Upper lobe of left lung (tissue), 6 donors: ENCODE data around the gene NPHP4. TPM values are rescaled to one million over a fixed set of nuclear protein-coding genes. Genes with fewer than 3 reads are reported as not detected.

Experiments used
- ATAC-seq, 2 donors: fragments of 200-7000 bp; cut with Tn5 transposase; one replicate each; pipeline ENCODE4 v1.9.1; 2022; ENCODE audit warnings: mild to moderate bottlenecking in 2 of 2, moderate library complexity in 2 of 2; ENCODE audit not compliant: low FRiP score in 2 of 2
- DNase-seq, 2 donors: peaks; one replicate each; pipeline ENCODE4 v3.0.0-alpha.2; 2019 to 2020
- H3K27ac ChIP-seq, 4 donors: fragments of 200-600 bp; sonication (generic); one replicate each; pipeline ENCODE4 v1.5.1; 2016 to 2019
- H3K27me3 ChIP-seq, 4 donors: fragments of 200-600 bp; sonication (generic); one replicate each; pipeline ENCODE4 v1.5.1; 2017 to 2019
- H3K36me3 ChIP-seq, 4 donors: fragments of 200-600 bp; sonication (generic); one replicate each; pipeline ENCODE4 v1.5.1; 2016 to 2019
- H3K4me1 ChIP-seq, 4 donors: fragments of 200-600 bp; sonication (generic); one replicate each; pipeline ENCODE4 v1.5.1; 2018 to 2019
- H3K4me3 ChIP-seq, 4 donors: fragments of 200-600 bp; sonication (generic); one replicate each; pipeline ENCODE4 v1.5.1; 2017 to 2019; ENCODE audit warnings: mild to moderate bottlenecking in 2 of 4, moderate library complexity in 1 of 4
- H3K9me3 ChIP-seq, 4 donors: fragments of 200-600 bp; sonication (generic); one replicate each; pipeline ENCODE4 v1.5.1; 2018 to 2019
- CTCF ChIP-seq, 6 experiments: fragments of 450-650 bp in 4 of 6; fragments of 200-600 bp in 2 of 6; sonication (generic) in 2 of 6; IDR thresholded peaks; one replicate each; pipeline ENCODE4 v1.5.1; 2016 to 2019; ENCODE audit warnings: antibody characterized with exemption in 6 of 6
- EP300 ChIP-seq, 4 donors: sonication (generic); formaldehyde crosslinking; IDR thresholded peaks; one replicate each; pipeline ENCODE4 v1.5.1; 2017; ENCODE audit warnings: antibody characterized with exemption in 4 of 4, control low read depth in 2 of 4
- POLR2A ChIP-seq, 4 donors: fragments of 450-650 bp; IDR thresholded peaks; one replicate each; pipeline ENCODE4 v1.5.1; 2016 to 2017; ENCODE audit warnings: antibody characterized with exemption in 4 of 4, mild to moderate bottlenecking in 2 of 4
- POLR2AphosphoS5 ChIP-seq, 2 donors: sonication (generic); formaldehyde crosslinking; IDR thresholded peaks; one replicate each; pipeline ENCODE4 v1.5.1; 2017; ENCODE audit warnings: antibody characterized with exemption in 2 of 2
- WGBS, 2 donors: methylation state at CpG; one replicate each; pipeline ENCODE4 v1.1.5; 2017 to 2018; 5-methylcytosine and 5-hydroxymethylcytosine counted together
- total RNA-seq, 6 donors: library from RNA; depleted of rRNA in 4 of 6; stranded (reverse); fragments of >200 nt in 4 of 6; gene quantifications; one replicate each; pipeline versions ENCODE4 v1.1.0 to v1.2.1, GENCODE V29; 2016 to 2021
- donor health status: DM: no; HTN: no; CAD: no; lungs with moderate emphysema.
- donor health status: DM: no; HTN: yes; CAD: no; lungs with severe emphysema.

The NPHP4 gene
- total RNA-seq, 6 donors from 2014 or later: 13.5 to 45.1 (median 19.9) TPM

- Histone ChIP-seq H3K9me3 (no peaks in the 10 kb centered on the region), H3K4me1 (no peaks in the 10 kb centered on the region), H3K4me3 (no peak overlapping the region), H3K36me3 (peaks cover 0 to 80% (median 27%) of the 10 kb centered on the region in 4 donors), H3K27ac (no peak overlapping the region), H3K27me3 (no peaks in the 10 kb centered on the region)
- 96 to 97% methylated on average over 7 to 10 of the region's 10 CpGs for WGBS, 2 donors
- ATAC-seq (no peak), DNase-seq (no peak)
- no peak for TF ChIP-seq POLR2A (IDR thresholded peaks at IDR 0.05)
- no peak for TF ChIP-seq POLR2AphosphoS5 (IDR thresholded peaks at IDR 0.05)
- no peak for TF ChIP-seq EP300 (IDR thresholded peaks at IDR 0.05)
- no peak for TF ChIP-seq CTCF (IDR thresholded peaks at IDR 0.05)
Observed at GRCh38 chr1:5956022-5956830, 36.0 kb downstream of the NPHP4 start.

- Histone ChIP-seq H3K27ac (no peak overlapping the region), H3K4me3 (no peak overlapping the region), H3K27me3 (no peaks in the 10 kb centered on the region), H3K9me3 (no peaks in the 10 kb centered on the region), H3K36me3 (peaks cover 0 to 80% (median 24%) of the 10 kb centered on the region in 4 donors), H3K4me1 (no peaks in the 10 kb centered on the region)
- 90 to 94% methylated on average over 10 of the region's 10 CpGs for WGBS, 2 donors
- TF ChIP-seq POLR2A (IDR thresholded peaks at IDR 0.05) (no peak), POLR2AphosphoS5 (IDR thresholded peaks at IDR 0.05) (no peak), EP300 (IDR thresholded peaks at IDR 0.05) (no peak), CTCF (IDR thresholded peaks at IDR 0.05) (no peak)
- ATAC-seq: no peak
- DNase-seq: no peak
Observed at GRCh38 chr1:5955479-5955977, 36.7 kb downstream of the NPHP4 start.

- no peak for TF ChIP-seq EP300 (IDR thresholded peaks at IDR 0.05)
- no peak for TF ChIP-seq POLR2A (IDR thresholded peaks at IDR 0.05)
- TF ChIP-seq POLR2AphosphoS5 (IDR thresholded peaks at IDR 0.05): no peak
- no peak for TF ChIP-seq CTCF (IDR thresholded peaks at IDR 0.05)
- Histone ChIP-seq H3K4me1 (no peaks in the 10 kb centered on the region), H3K4me3 (no peak overlapping the region), H3K27ac (no peak overlapping the region), H3K27me3 (no peaks in the 10 kb centered on the region), H3K9me3 (no peaks in the 10 kb centered on the region), H3K36me3 (peaks cover 0 to 76% (median 20%) of the 10 kb centered on the region in 4 donors)
- ATAC-seq (no peak), DNase-seq (no peak)
- WGBS, 2 donors: 80 to 82% methylated on average over 5 of the region's 5 CpGs
Observed at GRCh38 chr1:5954964-5955363, 37.3 kb downstream of the NPHP4 start.

GRCh38 chr1:5953386-5953785 is 38.8 kb downstream of the NPHP4 start:
- H3K27ac ChIP-seq: no peak overlapping the region
- H3K36me3 ChIP-seq: peaks cover 0 to 63% (median 14%) of the 10 kb centered on the region in 4 donors
- H3K9me3 ChIP-seq: no peaks in the 10 kb centered on the region
- WGBS, 2 donors: 93 to 98% methylated on average over 10 to 11 of the region's 11 CpGs
- no peaks in the 10 kb centered on the region for H3K27me3 ChIP-seq
- H3K4me3 ChIP-seq: no peak overlapping the region
- TF ChIP-seq POLR2AphosphoS5 (IDR thresholded peaks at IDR 0.05) (no peak), CTCF (IDR thresholded peaks at IDR 0.05) (no peak), EP300 (IDR thresholded peaks at IDR 0.05) (no peak)
- DNase-seq (no peak), ATAC-seq (no peak)
- H3K4me1 ChIP-seq: no peaks in the 10 kb centered on the region
